NCI-H2196 (cell line): Measurements from ENCODE around the gene STRN4.

Experiments used
- DNase-seq: peaks from one replicate; lab custom pipeline; 2025; ENCODE audit not compliant: unreplicated experiment; lab: John Stamatoyannopoulos, UW

The STRN4 gene

DNA sequence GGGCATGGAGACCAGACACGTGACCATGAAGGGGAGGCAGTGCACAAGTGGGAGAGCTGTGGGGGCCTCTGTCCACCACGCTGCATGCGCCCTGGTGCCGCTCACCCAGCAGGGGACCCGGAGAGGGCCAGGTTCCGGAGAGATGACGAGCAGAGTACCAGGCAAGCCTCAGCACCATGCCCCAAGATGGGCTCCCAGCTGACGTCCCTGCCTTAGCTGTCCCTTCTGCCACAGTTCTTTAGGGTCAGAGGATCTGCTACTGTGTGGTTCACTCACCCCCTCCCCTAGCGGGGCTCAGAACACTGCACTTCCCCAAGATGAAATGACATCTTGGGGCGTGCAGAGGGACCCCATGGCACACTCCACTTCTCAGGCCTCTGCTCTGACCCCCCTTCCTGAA lies 19.7 kb downstream of the STRN4 start:
- DNase-seq: no peak

DNA sequence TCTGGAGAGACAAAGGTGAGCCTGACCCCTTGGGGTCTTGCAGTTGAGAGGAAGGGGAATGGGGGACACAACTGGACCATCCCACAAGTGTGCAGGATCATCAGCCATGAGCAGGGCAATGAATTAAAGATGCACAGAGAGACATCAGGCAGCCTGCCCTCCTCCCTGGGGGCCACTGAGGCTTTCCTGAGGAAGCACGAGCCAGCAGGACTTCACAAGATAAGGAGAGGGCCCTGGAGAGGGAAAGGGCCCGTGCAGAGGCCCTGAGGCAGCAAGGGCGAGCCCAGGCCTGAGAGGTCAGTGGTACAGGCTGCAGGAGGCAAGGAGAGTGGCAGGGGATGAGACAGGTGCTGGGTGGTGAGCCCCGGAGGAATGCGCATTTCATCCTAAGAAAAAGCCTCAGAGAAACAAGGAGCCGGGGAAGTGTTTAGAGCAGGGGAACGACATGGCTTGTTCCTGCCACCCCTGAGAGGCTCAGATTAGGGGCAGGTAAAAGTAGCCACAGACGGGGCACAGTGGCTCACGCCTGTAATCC lies 20.3 kb downstream of the STRN4 start:
- DNase-seq: no peak

DNA sequence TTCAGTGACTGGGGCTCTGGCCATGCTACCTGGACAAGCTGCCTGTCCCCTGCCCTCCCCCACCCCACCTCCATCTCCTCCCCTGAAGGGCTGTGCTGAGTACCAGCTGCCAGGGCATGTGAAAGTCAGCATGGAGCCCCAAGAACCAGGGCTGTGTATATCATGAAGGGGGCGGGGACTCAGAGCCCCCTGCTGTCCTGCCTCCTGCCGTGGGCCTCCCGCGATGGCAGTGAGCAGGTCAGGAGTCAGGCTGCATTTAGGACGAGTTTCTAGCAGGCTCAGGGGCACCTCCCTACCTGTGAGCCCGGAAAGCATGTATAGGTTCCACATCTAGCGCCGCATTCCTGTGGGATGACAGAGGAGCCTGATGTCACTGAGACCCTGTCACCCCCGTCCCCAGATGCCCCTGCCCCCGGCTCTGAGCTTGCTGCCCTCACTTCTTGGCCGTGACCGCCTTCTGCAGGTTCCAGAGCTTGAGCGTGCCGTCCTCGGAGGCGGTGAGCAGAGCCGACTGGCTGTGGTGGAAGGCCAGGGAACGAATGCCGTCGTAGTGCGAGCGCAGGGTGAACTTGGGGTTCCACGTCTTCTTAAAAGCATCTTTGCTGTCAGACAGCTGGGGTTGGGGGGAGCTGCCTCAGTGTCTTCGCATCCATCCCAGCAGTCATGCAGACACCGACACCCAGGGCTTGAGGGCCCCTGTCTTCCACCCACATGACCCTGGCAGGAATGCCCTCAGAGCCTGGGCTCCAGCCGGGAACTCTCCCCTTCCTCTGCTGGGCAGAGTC lies 21.0 kb downstream of the STRN4 start:
- DNase-seq: no peak

DNA sequence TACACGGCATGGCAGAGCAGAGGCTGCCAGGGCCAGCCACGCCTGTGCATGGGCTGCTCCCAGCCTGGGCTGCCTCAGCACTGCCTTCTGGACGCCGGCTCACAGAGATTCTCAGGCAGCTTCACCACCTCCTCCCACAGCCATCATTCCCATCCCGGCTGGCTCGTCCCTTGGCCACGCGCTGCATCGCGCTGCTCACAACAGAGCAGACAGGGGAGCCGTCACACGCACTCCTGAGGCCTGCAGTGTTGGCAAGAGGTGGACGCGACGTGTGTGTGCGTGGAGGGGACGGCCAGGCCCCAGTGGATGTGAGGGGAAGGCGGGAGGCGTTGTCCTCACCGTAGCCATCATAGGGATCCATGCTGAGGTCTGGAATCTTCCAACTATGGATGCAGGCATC lies 21.8 kb downstream of the STRN4 start:
- no peak for DNase-seq

DNA sequence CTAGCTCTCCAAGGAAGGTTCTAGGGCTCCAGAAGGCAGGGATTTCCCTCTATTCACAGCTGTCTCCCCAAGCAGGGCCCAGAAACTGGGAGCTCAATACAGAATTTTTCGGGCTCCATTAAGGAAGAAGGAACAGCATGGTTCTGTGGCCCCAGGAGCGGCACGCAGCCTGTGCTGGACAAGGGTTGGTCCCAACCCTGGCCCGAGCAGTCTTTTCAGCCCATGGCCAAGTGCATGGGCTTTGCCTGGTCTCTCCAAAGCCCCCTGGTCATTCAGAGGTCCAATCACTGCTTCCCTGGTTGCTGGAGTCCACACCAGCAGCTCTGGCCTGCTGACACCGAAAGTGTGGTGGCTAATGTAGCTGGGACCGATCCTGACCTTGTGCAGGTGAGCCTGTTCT lies 22.8 kb downstream of the STRN4 start:
- no peak for DNase-seq

DNA sequence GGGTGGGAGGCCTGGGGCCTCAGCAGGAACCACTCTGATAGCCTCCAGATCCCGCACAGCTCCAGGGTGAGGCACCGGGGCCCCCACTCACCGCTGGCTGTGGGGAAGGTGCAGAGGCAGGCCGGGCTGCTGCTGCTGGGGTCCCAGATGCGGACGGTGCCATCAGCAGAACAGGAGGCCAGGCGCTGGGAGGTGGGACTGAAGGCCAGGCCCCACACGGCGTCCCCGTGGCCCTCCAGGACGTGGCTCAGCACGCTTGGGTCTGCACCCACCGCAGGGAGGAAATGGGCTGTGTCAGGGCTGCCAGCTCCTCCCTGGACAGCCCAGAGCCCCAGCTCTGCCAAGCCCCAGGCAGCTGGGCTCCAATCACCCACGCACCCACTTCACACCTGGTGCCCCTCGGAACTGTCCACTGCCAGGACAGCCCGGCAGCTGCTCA lies 23.2 kb downstream of the STRN4 start:
- DNase-seq: no peak

DNA sequence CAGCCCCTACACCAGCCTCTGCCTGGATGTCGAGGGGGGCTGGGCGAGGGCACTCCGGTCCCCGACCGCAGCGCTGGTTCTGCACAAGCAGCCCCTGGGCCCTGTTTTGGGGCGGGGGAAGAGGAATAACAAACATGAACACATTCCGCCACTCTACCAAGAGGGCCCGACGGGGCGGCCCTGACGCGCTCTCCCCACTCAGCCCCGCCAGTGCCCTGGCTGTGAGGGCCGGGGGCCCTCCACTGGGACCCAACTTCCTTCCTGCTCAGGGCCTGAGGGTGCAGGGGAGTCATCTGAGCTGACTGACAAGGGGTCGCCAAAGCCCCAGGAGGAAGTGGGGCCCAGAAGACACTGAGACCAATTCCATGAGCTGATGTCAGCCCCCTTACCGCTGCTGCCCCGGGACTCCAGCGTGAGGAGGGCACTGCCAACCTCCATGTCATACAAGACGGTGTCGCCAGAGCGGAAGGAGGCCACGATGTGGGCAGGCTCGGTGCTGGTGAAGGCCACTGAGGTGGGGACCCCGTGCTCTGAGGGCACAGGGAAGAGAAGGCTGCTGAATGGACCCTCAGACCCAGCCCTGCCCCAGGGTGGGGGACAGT lies 23.7 kb downstream of the STRN4 start:
- DNase-seq: no peak

DNA sequence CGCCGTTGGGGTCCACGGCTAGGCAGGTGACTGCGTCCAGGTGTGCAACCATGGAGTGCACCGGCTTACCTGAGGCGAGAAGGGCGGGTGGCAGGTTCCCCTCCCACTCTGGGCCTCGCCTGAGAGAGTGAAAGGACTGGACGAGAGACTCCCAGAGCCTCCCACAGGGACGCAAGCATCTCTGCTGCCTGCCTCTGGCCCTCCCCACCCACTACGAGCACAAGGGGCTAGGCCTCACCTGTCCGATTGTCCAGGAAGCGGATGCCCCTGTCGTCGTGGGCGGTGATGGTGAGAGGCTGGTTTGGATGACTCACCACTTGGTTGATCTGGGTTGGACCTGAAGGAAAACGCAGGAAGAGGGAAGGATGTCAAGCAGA lies 24.3 kb downstream of the STRN4 start:
- no peak for DNase-seq

DNA sequence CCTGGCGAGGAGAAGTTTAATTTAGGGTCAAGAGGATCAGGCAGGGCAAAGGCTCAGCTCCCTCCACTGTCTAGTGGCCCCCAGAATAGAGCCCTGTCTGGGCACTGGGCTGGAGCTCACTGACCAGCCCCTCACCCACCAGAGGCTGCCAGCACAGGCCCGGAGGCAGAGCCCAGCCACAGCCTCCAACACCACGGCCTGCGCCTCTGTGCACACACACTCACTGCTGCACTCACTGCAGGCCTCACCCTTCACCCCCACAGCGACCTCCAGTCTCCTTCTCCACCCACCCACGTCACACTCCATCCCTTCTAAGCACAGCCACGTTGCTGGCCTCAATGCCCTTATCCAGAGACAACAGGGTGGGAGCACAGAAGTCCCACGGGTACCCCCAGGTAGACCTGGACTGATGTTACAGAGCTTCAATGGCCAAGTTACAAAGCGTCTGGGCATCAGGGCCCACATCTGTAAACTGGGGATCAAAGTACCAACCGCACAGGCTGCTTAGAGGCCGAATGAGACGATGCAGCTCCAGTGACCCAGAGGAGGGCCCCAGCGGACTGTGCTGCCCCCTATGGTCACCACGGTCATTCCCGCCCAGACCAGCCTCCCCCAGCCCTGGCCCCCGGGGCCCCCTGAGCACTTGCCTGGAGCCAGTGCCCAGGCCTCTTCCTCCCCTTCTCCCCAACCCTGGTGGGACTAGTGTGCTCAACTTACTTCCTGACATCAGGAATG lies 24.8 kb downstream of the STRN4 start:
- no peak for DNase-seq

DNA sequence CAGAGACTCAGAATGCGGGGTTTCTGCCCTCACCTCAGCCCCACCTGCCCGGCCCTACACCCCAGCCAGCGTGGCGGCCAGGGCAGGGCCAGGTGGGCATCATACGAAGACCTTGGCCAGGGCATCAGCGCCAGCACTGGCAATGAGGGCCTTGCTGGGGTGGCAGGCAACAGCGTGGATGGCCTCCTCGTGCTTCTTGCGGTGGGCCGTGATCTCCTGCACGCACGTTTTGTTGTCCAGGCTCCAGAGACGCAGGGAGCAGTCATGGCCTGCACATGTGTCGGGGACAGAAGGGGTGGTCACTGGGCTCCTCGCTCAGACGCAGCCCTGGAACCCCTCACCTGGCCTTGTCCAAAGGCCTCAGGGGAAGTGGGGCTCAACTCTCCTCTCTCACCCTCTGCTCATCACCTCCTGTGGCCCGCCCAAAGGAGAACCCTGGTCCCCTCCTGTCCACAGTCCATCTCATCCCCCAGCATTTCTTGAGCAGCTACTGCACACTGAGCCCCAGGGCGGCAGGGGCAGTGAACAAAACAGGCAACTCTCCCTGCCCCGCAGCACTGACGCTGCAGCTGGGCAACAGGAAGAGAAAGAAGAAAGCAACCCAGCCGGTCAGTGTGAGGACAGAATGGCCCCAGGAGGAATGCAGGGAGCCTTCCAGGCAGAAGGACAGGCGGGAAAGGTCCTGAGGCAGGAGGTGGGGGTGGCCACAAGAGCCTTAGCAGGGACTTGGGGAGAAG lies 25.6 kb downstream of the STRN4 start:
- DNase-seq: no peak

DNA sequence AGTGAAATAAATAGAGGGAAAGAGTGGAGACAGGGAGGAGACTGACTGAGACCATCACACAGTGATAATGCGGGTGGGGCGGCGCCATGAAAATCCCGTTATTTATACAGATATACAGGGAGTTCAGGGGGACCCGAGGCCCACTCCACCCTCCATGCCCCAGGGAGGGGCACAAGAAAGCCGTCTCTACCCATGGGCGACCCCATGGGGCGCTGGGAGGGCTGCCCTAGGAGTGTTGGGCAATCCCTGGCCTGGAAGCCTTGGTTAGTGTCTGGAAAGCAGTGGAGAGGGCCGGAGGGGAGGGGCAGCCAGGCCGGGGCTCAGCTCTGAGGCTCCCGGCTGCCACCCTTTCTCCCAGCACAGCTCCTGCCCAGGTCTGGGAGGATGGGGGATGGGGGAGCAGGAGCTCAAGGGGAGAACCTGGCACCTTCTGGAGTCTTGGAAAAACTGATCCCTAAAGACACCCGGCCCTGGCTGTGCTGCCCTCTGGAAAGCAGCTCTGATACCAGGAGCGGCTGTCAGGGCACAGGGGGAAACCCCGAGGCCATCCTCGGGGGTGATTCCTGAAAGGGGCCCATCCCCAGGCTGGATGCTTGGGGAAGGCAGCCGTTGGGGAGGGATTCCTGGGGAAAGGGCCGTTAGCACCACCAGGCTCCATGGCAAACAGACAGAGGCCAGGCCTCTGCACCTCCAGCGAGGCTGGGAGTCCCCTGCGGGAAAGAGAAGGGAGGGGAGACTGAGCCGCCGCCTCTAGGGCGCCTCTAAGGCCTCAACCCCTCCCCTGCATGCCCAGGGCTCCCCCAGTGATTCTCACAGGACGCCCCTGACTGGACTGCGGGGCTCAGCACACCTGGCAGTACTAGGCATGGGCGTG lies 26.4 kb downstream of the STRN4 start:
- DNase-seq: no peak

DNA sequence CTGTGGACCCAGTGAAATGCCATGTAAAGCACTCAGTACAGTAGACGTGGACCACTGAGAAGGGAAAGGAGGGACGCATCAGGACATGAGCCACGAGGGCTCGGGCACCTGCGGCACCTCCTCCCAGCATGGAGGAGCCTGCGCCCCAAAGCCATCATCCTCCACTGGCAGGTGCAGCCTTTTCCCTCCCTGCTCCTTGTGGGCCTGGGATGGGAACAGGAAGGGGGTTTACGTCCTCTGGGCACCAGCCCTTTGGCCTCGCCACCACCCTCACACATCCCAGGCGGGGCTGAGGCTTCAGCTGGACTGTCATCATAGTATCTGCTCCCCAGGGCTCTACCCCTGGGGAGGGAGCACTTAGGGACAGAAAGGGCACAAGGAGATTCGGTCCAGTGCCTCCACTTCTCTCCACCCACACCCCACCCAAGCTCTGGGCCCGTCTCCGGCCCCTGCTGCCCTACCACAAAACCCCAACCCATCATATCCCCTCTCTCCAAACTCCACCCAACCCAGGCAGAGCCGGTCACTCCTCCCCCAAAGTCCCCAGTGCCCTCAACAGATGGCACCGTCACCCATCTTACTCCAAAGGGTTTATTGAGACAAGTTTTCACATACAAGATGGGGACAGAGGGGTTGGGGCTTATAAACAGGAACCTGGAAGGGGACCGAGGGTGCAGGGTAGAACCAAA lies 27.2 kb downstream of the STRN4 start:
- no peak for DNase-seq

DNA sequence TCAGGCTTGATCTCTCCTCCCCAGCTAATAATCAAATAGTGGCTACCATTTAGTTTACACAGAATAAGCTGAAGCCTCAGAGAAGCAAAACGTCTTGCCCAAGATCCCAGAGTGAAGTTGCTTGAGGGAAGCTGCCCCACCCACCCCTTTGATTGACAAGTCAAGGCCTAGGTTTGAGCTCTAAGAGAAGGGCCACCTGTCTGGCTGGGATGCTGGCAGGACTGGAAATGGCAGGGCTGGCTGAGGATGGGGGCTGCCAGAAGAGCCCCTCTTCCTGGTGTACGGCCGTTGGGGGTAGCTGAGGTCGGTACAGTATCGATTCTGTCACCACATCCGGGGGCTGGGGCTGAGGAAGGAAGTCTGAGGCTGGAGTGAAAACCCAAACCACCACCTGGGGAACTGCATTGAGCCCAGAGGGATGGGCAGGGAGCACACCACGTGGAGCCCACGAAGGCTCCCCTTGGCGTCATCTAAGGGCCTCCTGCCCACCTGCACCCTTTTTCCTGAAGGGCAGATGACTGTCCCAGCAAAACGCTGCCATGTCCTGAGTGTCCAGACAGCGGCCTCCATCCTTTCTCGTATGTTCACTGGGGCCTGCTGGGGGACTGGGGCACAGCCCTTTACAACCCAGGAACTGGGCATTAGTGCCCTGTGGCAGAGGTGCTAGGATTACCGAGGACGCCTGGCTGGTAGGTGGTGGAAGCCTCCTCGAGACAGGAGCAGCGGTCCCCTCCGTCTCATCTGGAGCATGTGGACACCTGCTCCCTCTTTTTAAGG lies 27.9 kb downstream of the STRN4 start:
- DNase-seq: no peak

DNA sequence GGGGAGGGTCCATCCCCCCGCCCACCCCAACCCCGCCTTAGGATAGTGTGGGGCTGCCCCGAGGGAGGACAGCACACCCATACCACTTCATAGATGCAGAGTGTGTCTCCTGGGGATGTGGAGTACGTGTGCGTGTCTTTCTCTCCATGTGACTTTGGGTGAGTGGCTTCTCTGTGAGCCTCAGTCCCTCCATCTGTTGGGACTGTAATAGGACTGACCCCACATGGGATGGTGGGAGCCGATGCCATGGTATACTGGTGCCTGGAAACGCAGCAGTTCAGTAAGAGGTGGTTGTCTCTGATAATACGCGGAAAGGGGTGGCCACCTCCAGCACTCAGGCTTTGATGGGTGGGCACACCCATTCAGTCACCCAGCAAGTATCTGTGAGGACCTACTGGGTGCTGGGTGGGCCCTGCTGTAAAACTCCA lies 28.5 kb downstream of the STRN4 start:
- no peak for DNase-seq

DNA sequence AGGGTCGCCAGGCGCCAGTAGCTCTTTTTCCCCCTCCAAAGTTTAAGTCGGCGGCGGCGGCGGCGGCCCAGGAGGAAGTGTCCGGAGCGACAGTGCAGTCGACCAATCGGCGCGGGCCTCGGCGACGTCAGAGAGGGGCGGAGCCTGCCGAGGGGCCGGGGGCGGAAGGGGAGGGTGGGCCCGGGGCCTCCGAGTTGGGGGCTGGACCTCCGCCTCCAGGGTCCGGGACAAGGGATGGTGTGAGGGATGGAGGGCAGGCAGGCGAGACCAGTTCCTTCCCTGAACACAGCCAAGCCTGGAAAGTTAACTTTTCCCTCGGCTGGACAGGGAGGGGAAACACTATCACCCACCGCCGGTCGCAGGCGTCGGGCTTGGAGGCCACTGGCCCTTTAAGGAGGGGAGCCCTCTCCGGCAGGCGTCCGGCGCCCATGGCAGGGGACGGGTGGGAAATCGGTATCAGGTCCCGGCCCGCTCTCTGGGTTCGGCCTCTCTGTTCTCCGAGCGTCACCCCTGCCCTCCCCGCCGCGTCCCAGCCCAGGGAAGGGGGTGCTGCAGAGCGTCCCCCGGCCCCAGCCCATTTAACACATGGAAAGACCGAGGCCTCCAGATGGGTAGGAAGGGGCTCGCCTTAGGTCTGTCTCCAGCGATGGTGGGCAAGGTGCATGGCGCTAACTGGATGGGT lies 29.1 kb downstream of the STRN4 start, which contains the start of gene PRKD2:
Gene PRKD2, minus strand, starts transcription at position 81 of the 682 bp plus-strand sequence. CDS start 744 bp downstream, outside the sequence.
- peak; percentile 71 for DNase-seq

DNA sequence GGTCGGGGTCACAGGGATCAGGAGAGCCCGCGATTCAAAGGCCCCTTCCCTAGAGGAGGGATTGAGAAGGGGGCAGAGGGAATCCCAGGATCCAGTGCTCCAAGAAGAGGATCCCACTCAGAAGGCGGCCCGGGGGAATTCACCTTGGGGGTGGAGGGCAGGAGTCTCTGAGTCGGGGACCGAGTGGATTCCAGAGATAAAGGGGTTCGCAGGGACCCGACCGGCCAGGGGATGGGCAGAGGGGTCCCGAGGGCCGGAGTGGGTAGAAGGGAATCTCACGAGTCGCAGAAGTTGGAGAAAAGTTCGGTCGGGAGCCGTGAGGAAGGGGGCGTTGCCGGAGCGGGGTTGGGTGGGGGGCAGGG lies 29.6 kb downstream of the STRN4 start:
- DNase-seq: no peak

DNA sequence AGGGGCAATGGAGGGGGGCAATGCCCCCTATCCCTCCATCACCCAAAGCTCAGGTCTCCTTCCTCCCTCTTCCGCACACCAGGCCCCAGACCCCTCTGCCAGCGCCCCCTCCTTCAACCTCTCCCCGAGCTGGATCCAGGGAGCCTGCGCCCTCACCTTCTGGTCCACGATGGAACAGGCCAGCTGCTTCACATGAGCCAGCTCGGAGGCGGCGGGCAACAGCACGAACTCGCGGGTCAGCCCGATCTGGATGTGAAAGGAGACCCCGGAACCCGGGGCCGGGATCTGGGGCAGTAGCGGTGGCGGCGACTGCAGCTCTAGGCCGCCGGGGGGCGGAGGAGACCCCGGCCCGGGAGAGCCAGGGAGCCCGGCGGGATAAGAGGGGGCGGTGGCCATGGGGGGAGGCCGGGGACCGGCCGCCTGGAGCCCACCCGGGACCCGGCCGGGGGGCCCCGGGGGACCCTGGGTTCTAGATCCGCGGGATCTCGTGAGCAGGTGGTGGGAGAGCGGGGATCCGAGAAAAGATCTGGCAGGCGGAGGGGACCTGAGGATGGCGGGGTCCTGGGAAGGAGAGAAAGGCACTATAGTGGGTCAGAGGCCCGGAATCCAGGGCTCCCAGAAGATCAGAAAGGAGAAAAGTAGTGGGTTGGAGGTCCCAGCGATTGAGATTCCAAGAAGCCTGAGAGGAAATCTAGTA lies 30.1 kb downstream of the STRN4 start:
- no peak for DNase-seq

DNA sequence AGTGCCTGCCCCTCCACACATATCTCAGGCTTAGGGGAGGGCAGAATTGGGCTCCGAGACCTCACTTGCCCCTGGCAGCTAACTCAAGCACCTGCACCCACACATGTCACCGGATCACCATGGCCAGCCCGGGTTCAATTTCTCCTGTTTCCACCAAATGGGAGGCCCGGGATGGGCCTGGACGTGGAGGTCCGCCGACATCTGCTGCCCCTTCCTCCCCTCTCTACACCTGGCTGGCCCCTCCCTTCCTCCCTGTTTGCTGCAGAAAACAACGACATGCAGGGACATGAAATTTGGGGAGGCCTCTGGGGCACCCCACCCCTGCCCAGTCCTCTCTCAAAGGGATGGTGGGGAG lies 30.7 kb downstream of the STRN4 start:
- DNase-seq: no peak
